HepG2 (cell line): ENCODE results near the gene PLIN5. TPM values are rescaled to one million over a fixed set of nuclear protein-coding genes. Genes with fewer than 3 reads are reported as not detected.

Experiments
- ATAC-seq: fragments of 200-7000 bp; cut with Tn5 transposase; 3 replicates; pipeline ENCODE4 v1.9.1; 2020; ENCODE audit warnings: mild to moderate bottlenecking, moderate library complexity
- BruUV-seq: library from RNA; stranded (reverse); fragments of 400-500 nt; replicated peaks from 2 replicates; lab custom pipeline; 2021; lab: Mats Ljungman, UMichigan
- CTCF ChIA-PET: fragments of 300-600 bp; formaldehyde crosslinking; extraction: SDS; loops from one replicate; lab custom pipeline; 2021; ENCODE audit warnings: low total read pairs, inconsistent platforms, low intra/inter-chr PET ratio; lab: Yijun Ruan, JAX
- POLR2A ChIA-PET: fragments of 350-600 bp; sonication (Branson Sonifier 250); formaldehyde crosslinking; loops from one replicate; lab custom pipeline; 2020; ENCODE audit warnings: antibody characterized with exemption, inconsistent platforms; lab: Yijun Ruan, JAX
- DNase-seq: peaks from one replicate; pipeline ENCODE4 v3.0.0-alpha.2; 2015; ENCODE audit warnings: low spot score
- FAIRE-seq: peaks from 3 replicates; lab custom pipeline; 2011; peaks lifted over from hg19 to GRCh38; lab: Jason Lieb, UNC
- H2AFZ ChIP-seq: one replicate; pipeline ENCODE4 v1.6.1; 2011; ENCODE audit warnings: low read length, inconsistent platforms
- H3K27ac ChIP-seq: fragments of 300-600 bp; 3 replicates; pipeline ENCODE4 v1.8.0; 2011; ENCODE audit warnings: mixed run types, mild to moderate bottlenecking, mixed read lengths, low read length, inconsistent platforms; ENCODE audit not compliant: insufficient read depth; ENCODE audit errors: extremely low read length
- H3K27me3 ChIP-seq, 2 experiments: fragments of 200-600 bp in 1 of 2; 2 replicates in 1 of 2; 3 replicates in 1 of 2; pipeline versions ENCODE4 v1.6.0 to v1.8.0; 2011; ENCODE audit warnings: low read length in 2 of 2, mild to moderate bottlenecking in 2 of 2, moderate library complexity in 2 of 2, inconsistent platforms in 1 of 2; ENCODE audit not compliant: insufficient read depth in 2 of 2, control insufficient read depth in 1 of 2
- H3K36me3 ChIP-seq, 2 experiments: fragments of 200-600 bp in 1 of 2; replicated peaks in 1 of 2; 2 replicates in 1 of 2; 3 replicates in 1 of 2; pipeline versions ENCODE4 v1.5.1 to v1.8.0; 2011; ENCODE audit warnings: low read length in 2 of 2, inconsistent platforms in 1 of 2; ENCODE audit not compliant: insufficient read depth in 2 of 2, control insufficient read depth in 1 of 2
- H3K4me1 ChIP-seq: 2 replicates; pipeline ENCODE4 v1.5.1; 2012; ENCODE audit warnings: low read length, inconsistent platforms; ENCODE audit not compliant: insufficient read depth
- H3K4me2 ChIP-seq: 2 replicates; pipeline ENCODE4 v1.6.0; 2011; ENCODE audit warnings: low read depth, low read length, inconsistent platforms
- H3K4me3 ChIP-seq, 3 experiments: fragments of 200-600 bp in 1 of 3; sonication (generic), shearing (Covaris generic) in 1 of 3; replicated peaks in 1 of 3; 2 replicates each; pipeline ENCODE4 v1.5.1; 2011 to 2016; ENCODE audit warnings: low read length in 3 of 3, inconsistent platforms in 2 of 3, low read depth in 2 of 3, mild to moderate bottlenecking in 2 of 3, control low read depth in 1 of 3, mixed read lengths in 1 of 3; ENCODE audit not compliant: insufficient read depth in 1 of 3
- H3K79me2 ChIP-seq: one replicate; pipeline ENCODE4 v1.6.1; 2011; ENCODE audit warnings: low read length, inconsistent platforms; ENCODE audit not compliant: insufficient read depth
- H3K9ac ChIP-seq: 2 replicates; pipeline ENCODE4 v1.6.0; 2011; ENCODE audit warnings: mild to moderate bottlenecking, low read depth, low read length, inconsistent platforms; ENCODE audit not compliant: insufficient read depth
- H3K9me3 ChIP-seq: 2 replicates; pipeline ENCODE4 v1.5.1; 2012; ENCODE audit warnings: mild to moderate bottlenecking, low read length
- H4K20me1 ChIP-seq: 2 replicates; pipeline ENCODE4 v1.6.0; 2011; ENCODE audit warnings: inconsistent platforms, mild to moderate bottlenecking, low read length, moderate library complexity; ENCODE audit not compliant: insufficient read depth
- AGO2 ChIP-seq: fragments of 200-400 bp; formaldehyde crosslinking; optimal IDR thresholded peaks from 2 replicates; pipeline ENCODE3; 2017; ENCODE audit warnings: mild to moderate bottlenecking, low read depth, low read length, moderate library complexity
- GATAD1 ChIP-seq: IDR thresholded peaks from 2 replicates; pipeline ENCODE4 v1.6.1; 2016; ENCODE audit warnings: missing genetic modification reagents, missing compliant biosample characterization
- PITX1 ChIP-seq: sonication (generic); formaldehyde crosslinking; IDR thresholded peaks from 2 replicates; pipeline ENCODE4 v1.5.1; 2020; ENCODE audit warnings: mild to moderate bottlenecking, missing genetic modification reagents
- SSRP1 ChIP-seq: IDR thresholded peaks from 2 replicates; pipeline ENCODE4 v1.6.1; 2016; ENCODE audit warnings: control low read depth
- ZNF335 ChIP-seq: sonication (generic); formaldehyde crosslinking; IDR thresholded peaks from 2 replicates; pipeline ENCODE4 v1.4.0; 2020; ENCODE audit warnings: missing genetic modification reagents
- ZNF430 ChIP-seq: sonication (generic); formaldehyde crosslinking; IDR thresholded peaks from 2 replicates; pipeline ENCODE4 v1.9.0; 2021; ENCODE audit warnings: mild to moderate bottlenecking, missing genetic modification reagents
- ZNF552 ChIP-seq: sonication (generic); formaldehyde crosslinking; IDR thresholded peaks from 2 replicates; pipeline ENCODE4 v1.9.0; 2022; ENCODE audit warnings: missing genetic modification reagents, mild to moderate bottlenecking, borderline replicate concordance
- ZNF709 ChIP-seq: sonication (generic); formaldehyde crosslinking; IDR thresholded peaks from 2 replicates; pipeline ENCODE4 v1.5.0; 2020; ENCODE audit warnings: mild to moderate bottlenecking, missing genetic modification reagents
- ZNF800 ChIP-seq: sonication (generic); formaldehyde crosslinking; IDR thresholded peaks from 2 replicates; pipeline ENCODE4 v1.4.0; 2020; ENCODE audit warnings: missing genetic modification reagents
- WGBS: methylation state at CpG from one replicate; pipeline ENCODE4 v1.1.6; 2017; ENCODE audit warnings: low lambda C conversion rate; 5-methylcytosine and 5-hydroxymethylcytosine counted together
- in situ Hi-C: cut with HindIII; loops from 2 replicates; pipeline ENCODE4 v1.10.0; 2017; ENCODE audit warnings: low pct_unique_long_range_greater_than_20kb; ENCODE audit not compliant: extremely low pct_ligation_motif_present
- intact Hi-C: fragments of 100-400 bp; cut with micrococcal nuclease; formaldehyde crosslinking; loops from one replicate; pipeline ENCODE4 v1.10.0; 2022; ENCODE audit not compliant: unreplicated experiment
- polyA plus RNA-seq, 8 experiments: library from polyadenylated mRNA; depleted of rRNA in 3 of 8; stranded (reverse) in 7 of 8; unstranded in 1 of 8; fragments of >200 nt; fragmentation: Illumina TruSeq in 4 of 8; extraction: Trizol in 4 of 8; gene quantifications; 2 replicates each; pipeline versions ENCODE4 v1.2.1 to v1.2.3, GENCODE V29; 2011 to 2016; ENCODE audit warnings: low read depth in 4 of 8, missing spikeins in 1 of 8, mixed read lengths in 1 of 8; ENCODE audit not compliant: insufficient read depth in 1 of 8
- total RNA-seq, 5 experiments: library from RNA; depleted of rRNA; stranded (reverse); fragments of >200 nt; fragmentation: Illumina TruSeq; extraction: Trizol; gene quantifications; 2 replicates each; pipeline ENCODE4 v1.2.3, GENCODE V29; 2016; ENCODE audit warnings: low read depth in 1 of 5

Gene PLIN5
- total and polyA plus RNA-seq, 2 of the 13 experiments (the other 11 are each of a cell fraction or from before 2014, with no cell fraction given) = 1.8 to 4.8 TPM

DNA sequence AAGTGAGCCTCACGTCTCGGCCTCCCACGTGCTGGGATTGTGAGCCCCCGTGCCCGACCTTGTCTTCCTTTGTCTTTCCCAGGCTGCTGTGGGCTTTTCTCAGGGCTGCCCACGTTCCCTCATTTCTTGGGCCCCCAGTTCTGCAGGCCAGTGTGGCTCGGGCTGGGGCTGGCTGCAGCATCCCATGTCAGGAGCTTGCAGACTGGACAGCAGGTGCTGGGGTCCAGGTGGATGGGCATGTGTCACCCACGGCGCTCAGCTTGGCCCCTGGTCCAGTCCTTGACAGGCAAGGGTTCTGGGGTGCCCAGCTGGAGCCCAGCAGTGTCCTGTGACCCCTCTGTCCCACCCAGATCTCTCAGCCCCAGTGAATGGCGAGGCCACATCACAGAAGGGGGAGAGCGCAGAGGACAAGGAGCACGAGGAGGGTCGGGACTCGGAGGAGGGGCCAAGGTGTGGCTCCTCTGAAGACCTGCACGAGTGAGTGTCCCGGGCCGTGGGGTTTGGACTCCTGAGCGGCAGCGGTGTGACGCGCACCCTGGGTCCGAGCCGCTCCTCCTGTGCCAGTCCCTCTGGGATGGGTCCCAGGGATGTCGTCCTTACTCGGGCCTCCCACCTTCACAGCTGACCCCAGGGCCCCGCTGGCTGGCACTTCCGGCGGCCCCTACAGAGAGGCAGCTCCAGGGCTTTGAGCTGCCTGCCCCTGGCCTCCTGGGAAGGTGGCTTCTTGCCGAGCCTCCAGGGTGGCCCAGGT, 34.0 kb downstream of the PLIN5 start:
- FAIRE-seq (no peak), DNase-seq (no peak), ATAC-seq (no peak)
- no peaks in the 10 kb centered on the region for H3K79me2 ChIP-seq
- in situ Hi-C loops = no loop called here
- H3K4me1 ChIP-seq = no peaks in the 10 kb centered on the region
- no peak overlapping the region for H3K4me2 ChIP-seq
- POLR2A ChIA-PET = interaction anchor here (0.6 kb wide), 1 partner anchor 46 kb away, joined by 3 read pairs; no protein-coding TSS in a partner anchor
- H3K27me3 ChIP-seq = no peaks in the 10 kb centered on the region
- H3K9me3 ChIP-seq = no peaks in the 10 kb centered on the region
- TF ChIP-seq ZNF430 (CRISPR knock-in tag) (no peak), GATAD1 (CRISPR knock-in tag) (no peak), PITX1 (no peak)
- no peaks in the 10 kb centered on the region for H4K20me1 ChIP-seq
- no peak overlapping the region for H3K27ac ChIP-seq
- no peak overlapping the region for H3K4me3 ChIP-seq
- WGBS = over 99% methylated on average over 21 of the region's 29 CpGs
- CTCF ChIA-PET = no interaction called here
- intact Hi-C loops = no loop called here
- H3K9ac ChIP-seq = no peak overlapping the region
- peaks cover 12 to 36% of the 10 kb centered on the region in 2 experiments; a peak in 4 of 5 replicates for H3K36me3 ChIP-seq
- BruUV-seq = no TSS peak
- H2AFZ ChIP-seq = no peak overlapping the region

DNA sequence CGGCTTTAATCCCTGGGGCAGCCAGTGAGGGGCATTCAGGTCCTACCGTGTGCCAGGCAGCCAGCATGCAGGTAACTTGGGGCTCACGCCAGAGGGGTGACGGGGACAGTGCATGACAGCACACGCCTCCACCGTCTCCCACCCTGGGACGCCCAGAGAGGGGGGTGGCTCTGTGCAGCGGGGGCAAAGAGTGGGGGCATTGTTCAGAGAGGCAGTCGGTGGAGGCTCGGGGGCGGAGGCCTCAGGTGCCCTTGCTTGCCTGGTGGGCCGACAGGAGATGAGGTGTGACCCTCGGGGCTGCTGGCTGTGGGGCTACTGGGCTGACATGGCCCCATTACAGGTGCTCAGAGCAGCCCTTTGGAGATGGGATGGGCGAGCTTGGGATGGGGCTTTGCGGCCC, 35.2 kb downstream of the PLIN5 start:
- ATAC-seq = no peak
- Histone ChIP-seq H3K79me2 (no peaks in the 10 kb centered on the region), H3K4me2 (no peak overlapping the region), H3K9ac (no peak overlapping the region), H3K9me3 (no peaks in the 10 kb centered on the region), H3K27me3 (no peaks in the 10 kb centered on the region), H4K20me1 (no peaks in the 10 kb centered on the region), H3K27ac (no peak overlapping the region), H3K36me3 (peaks cover 17 to 44% of the 10 kb centered on the region in 2 experiments; a peak in 4 of 5 replicates), H3K4me3 (no peak overlapping the region)
- no TSS peak for BruUV-seq
- no peak for DNase-seq
- ChIA-PET CTCF (no interaction called here), POLR2A (no interaction called here)
- no peak for FAIRE-seq
- 98% methylated on average over 14 of the region's 15 CpGs for WGBS
- TF ChIP-seq SSRP1 (CRISPR knock-in tag) (no peak), ZNF552 (no peak), ZNF709 (CRISPR knock-in tag) (no peak), AGO2 (peak; percentile 28), ZNF800 (no peak), ZNF335 (CRISPR knock-in tag) (no peak)
- TF ChIP-seq, all 625 proteins: peak for 1
- in situ Hi-C loops (no loop called here), intact Hi-C loops (no loop called here)
- Histone ChIP-seq H3K4me1 (no peaks in the 10 kb centered on the region), H2AFZ (no peak overlapping the region)
